ENCODE measurements around the gene CLEC3A.
"Not testable (repeated sequence)": the region's sequence is repeated elsewhere in the genome, so short reads cannot be mapped to it uniquely, and the experiment has no call there.

CLEC3A gene

GRCh38 chr16:78057803-78058564 is 35.6 kb downstream of the CLEC3A start:
- DNase-seq (ENCODE audit: insufficient read length, low spot score): no peak
- TF ChIP-seq POLR2A (IDR thresholded peaks at IDR 0.05; ENCODE audit: low read depth, low read length): no peak
- FAIRE-seq: no peak

GRCh38 chr16:78059806-78060205 is 37.5 kb downstream of the CLEC3A start:
- DNase-seq (ENCODE audit: insufficient read length, low spot score); FAIRE-seq: not testable (repeated sequence)

- no peak for TF ChIP-seq POLR2A (IDR thresholded peaks at IDR 0.05; ENCODE audit: low read depth, low read length)
- no peak for FAIRE-seq
- DNase-seq (ENCODE audit: insufficient read length, low spot score): no peak
Measured at GRCh38 chr16:78060295-78060694, 37.9 kb downstream of the CLEC3A start.

GRCh38 chr16:78060809-78061208 is 38.5 kb downstream of the CLEC3A start:
- FAIRE-seq (no peak), DNase-seq (ENCODE audit: insufficient read length, low spot score) (no peak)
- no peak for TF ChIP-seq POLR2A (IDR thresholded peaks at IDR 0.05; ENCODE audit: low read depth, low read length)

GRCh38 chr16:78065319-78065718 is 43.0 kb downstream of the CLEC3A start:
- no peak for DNase-seq (ENCODE audit: insufficient read length, low spot score)
- no peak for TF ChIP-seq POLR2A (IDR thresholded peaks at IDR 0.05; ENCODE audit: low read depth, low read length)
- FAIRE-seq: no peak

GRCh38 chr16:78069913-78070312 is 47.6 kb downstream of the CLEC3A start:
- FAIRE-seq: no peak
- TF ChIP-seq POLR2A (IDR thresholded peaks at IDR 0.05; ENCODE audit: low read depth, low read length): no peak
- no peak for DNase-seq (ENCODE audit: insufficient read length, low spot score)

GRCh38 chr16:78072275-78072674 is 49.9 kb downstream of the CLEC3A start:
- FAIRE-seq (no peak), DNase-seq (ENCODE audit: insufficient read length, low spot score) (no peak)
- no peak for TF ChIP-seq POLR2A (IDR thresholded peaks at IDR 0.05; ENCODE audit: low read depth, low read length)

GRCh38 chr16:78075800-78076199 is 53.5 kb downstream of the CLEC3A start:
- TF ChIP-seq POLR2A (IDR thresholded peaks at IDR 0.05; ENCODE audit: low read depth, low read length): no peak
- no peak for FAIRE-seq
- DNase-seq (ENCODE audit: insufficient read length, low spot score): no peak

- no peak for DNase-seq (ENCODE audit: insufficient read length, low spot score)
- no peak for TF ChIP-seq POLR2A (IDR thresholded peaks at IDR 0.05; ENCODE audit: low read depth, low read length)
- no peak for FAIRE-seq
Measured at GRCh38 chr16:78081341-78081740, 59.0 kb downstream of the CLEC3A start.

Measured in H54 (cell line).